ENCODE data around the gene SORCS2. TPM values are rescaled to one million over a fixed set of nuclear protein-coding genes. Genes with fewer than 3 reads are reported as not detected.

The SORCS2 gene
- polyA plus RNA-seq, 3 donors, result 0.46 to 0.55 TPM; not detected in 1

- 87% methylated on average over 3 of the region's 7 CpGs for WGBS (ENCODE audit: insufficient coverage)
- H3K9me3 Mint-ChIP-seq, result no peaks in the 10 kb centered on the region
These were observed 101.9 kb downstream of the SORCS2 start for GRCh38 chr4:7294176-7294756.

DNA sequence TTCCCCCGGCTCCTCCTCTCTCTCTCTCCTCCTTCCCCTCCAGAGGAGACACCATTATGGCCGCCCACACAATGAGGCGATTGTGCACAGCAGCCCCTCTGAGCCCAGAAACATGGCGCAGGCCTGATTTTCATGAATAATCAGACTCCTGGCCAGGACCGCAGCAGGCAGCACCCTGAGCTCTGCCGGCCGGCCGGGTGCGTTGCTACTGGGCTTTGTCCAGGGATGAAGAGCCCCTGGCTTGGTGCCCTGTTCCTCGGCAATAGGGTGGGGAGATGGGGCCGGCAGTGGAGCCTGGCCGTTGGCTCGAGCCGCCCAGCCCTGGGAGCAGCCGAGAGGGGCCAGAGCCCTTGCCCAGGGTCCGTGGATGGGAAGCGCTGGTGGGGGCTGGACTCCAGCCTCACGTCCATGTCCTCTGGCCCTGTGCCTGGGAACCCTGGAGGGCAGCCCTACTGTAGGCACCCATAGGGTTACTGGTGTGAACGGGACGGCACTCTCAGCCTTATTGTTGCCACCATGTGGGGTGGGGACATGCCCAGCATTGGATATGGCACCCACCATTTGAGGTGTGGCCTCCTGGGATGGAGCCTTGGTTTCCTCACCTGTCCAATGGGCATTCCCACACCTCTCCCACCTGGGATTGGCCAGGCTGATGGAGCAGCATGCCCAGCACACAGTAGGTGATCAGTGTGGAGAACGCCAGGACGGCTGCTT lies 103.0 kb downstream of the SORCS2 start:
- TF ChIP-seq, protein P1, sequence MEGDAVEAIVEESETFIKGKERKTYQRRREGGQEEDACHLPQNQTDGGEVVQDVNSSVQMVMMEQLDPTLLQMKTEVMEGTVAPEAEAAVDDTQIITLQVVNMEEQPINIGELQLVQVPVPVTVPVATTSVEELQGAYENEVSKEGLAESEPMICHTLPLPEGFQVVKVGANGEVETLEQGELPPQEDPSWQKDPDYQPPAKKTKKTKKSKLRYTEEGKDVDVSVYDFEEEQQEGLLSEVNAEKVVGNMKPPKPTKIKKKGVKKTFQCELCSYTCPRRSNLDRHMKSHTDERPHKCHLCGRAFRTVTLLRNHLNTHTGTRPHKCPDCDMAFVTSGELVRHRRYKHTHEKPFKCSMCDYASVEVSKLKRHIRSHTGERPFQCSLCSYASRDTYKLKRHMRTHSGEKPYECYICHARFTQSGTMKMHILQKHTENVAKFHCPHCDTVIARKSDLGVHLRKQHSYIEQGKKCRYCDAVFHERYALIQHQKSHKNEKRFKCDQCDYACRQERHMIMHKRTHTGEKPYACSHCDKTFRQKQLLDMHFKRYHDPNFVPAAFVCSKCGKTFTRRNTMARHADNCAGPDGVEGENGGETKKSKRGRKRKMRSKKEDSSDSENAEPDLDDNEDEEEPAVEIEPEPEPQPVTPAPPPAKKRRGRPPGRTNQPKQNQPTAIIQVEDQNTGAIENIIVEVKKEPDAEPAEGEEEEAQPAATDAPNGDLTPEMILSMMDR (IDR thresholded peaks at IDR 0.05), result no peak
- H3K4me3 ChIP-seq (replicated peaks in 1 of 3; ENCODE audit: low read depth in 2 of 3, low read length in 3 of 3), result no peak overlapping the region
- Mint-ChIP-seq H3K27me3 (ENCODE audit: low read depth in 3 of 3) (peaks cover 7 to 19% (median 12%) of the 10 kb centered on the region in 3 donors), H3K4me3 (no peak overlapping the region), H3K9me3 (no peaks in the 10 kb centered on the region), H3K36me3 (no peaks in the 10 kb centered on the region), H3K27ac (no peak overlapping the region), H3K4me1 (no peaks in the 10 kb centered on the region)
- H3K27ac ChIP-seq (ENCODE audit: low read depth in 1 of 2, low read length in 2 of 2), result no peak overlapping the region
- no peaks in the 10 kb centered on the region for H3K9me3 ChIP-seq (replicated peaks in 1 of 2; ENCODE audit: control insufficient read depth in 1 of 2, insufficient read depth in 1 of 2, low read length in 2 of 2)
- intact Hi-C loops (cut with micrococcal nuclease), result no loop called here
- no peak for DNase-seq
- no peaks in the 10 kb centered on the region for H3K4me1 ChIP-seq (ENCODE audit: control insufficient read depth in 1 of 2, insufficient read depth in 2 of 2, low read length in 2 of 2)
- no peaks in the 10 kb centered on the region for H3K36me3 ChIP-seq (replicated peaks in 1 of 2; ENCODE audit: control insufficient read depth in 1 of 2, insufficient read depth in 2 of 2, low read length in 2 of 2)
- no peak overlapping the region for H3K4me2 ChIP-seq (replicated peaks; ENCODE audit: extremely low read depth, low read length, poor library complexity, severe bottlenecking)
- 88% methylated on average over 22 of the region's 22 CpGs for WGBS (ENCODE audit: insufficient coverage)
- H3K9ac ChIP-seq (ENCODE audit: insufficient read depth, low read length, poor library complexity, severe bottlenecking), result no peak overlapping the region
- H3K79me2 ChIP-seq (ENCODE audit: insufficient read depth, low read length), result no peaks in the 10 kb centered on the region
- H2AFZ ChIP-seq (ENCODE audit: insufficient read depth, low read depth, low read length, poor library complexity, severe bottlenecking), result no peak overlapping the region
- no peaks in the 10 kb centered on the region for H4K20me1 ChIP-seq (ENCODE audit: insufficient read depth, low read length)
- no peaks in the 10 kb centered on the region for H3K27me3 ChIP-seq (ENCODE audit: control insufficient read depth in 2 of 2, insufficient read depth in 2 of 2, low read length in 2 of 2)

More at GRCh38 chr4:7294176-7294756, 101.9 kb downstream of the SORCS2 start:
- no peaks in the 10 kb centered on the region for H3K36me3 Mint-ChIP-seq
- Histone ChIP-seq H3K4me2 (replicated peaks; ENCODE audit: extremely low read depth, low read length, poor library complexity, severe bottlenecking) (no peak overlapping the region), H3K27ac (ENCODE audit: low read depth in 1 of 2, low read length in 2 of 2) (no peak overlapping the region), H3K79me2 (ENCODE audit: insufficient read depth, low read length) (no peaks in the 10 kb centered on the region), H3K4me1 (ENCODE audit: control insufficient read depth in 1 of 2, insufficient read depth in 2 of 2, low read length in 2 of 2) (no peaks in the 10 kb centered on the region), H3K9ac (ENCODE audit: insufficient read depth, low read length, poor library complexity, severe bottlenecking) (no peak overlapping the region), H3K4me3 (replicated peaks in 1 of 3; ENCODE audit: low read depth in 2 of 3, low read length in 3 of 3) (no peak overlapping the region), H2AFZ (ENCODE audit: insufficient read depth, low read depth, low read length, poor library complexity, severe bottlenecking) (no peak overlapping the region), H4K20me1 (ENCODE audit: insufficient read depth, low read length) (no peaks in the 10 kb centered on the region), H3K27me3 (ENCODE audit: control insufficient read depth in 2 of 2, insufficient read depth in 2 of 2, low read length in 2 of 2) (no peaks in the 10 kb centered on the region), H3K36me3 (replicated peaks in 1 of 2; ENCODE audit: control insufficient read depth in 1 of 2, insufficient read depth in 2 of 2, low read length in 2 of 2) (no peaks in the 10 kb centered on the region), H3K9me3 (replicated peaks in 1 of 2; ENCODE audit: control insufficient read depth in 1 of 2, insufficient read depth in 1 of 2, low read length in 2 of 2) (no peaks in the 10 kb centered on the region)
- H3K4me1 Mint-ChIP-seq, result no peaks in the 10 kb centered on the region
- H3K27ac Mint-ChIP-seq, result no peak overlapping the region
- DNase-seq, result no peak
- intact Hi-C loops (cut with micrococcal nuclease), result no loop called here
- H3K27me3 Mint-ChIP-seq (ENCODE audit: low read depth in 3 of 3), result peaks cover 7 to 11% (median 9%) of the 10 kb centered on the region in 3 donors
- TF ChIP-seq, protein P1 (IDR thresholded peaks at IDR 0.05), result no peak
- H3K4me3 Mint-ChIP-seq, result no peak overlapping the region

All from CD14-positive monocyte (primary cell).